Measurements from ENCODE around the gene CDK5RAP1.

CDK5RAP1 gene

DNA sequence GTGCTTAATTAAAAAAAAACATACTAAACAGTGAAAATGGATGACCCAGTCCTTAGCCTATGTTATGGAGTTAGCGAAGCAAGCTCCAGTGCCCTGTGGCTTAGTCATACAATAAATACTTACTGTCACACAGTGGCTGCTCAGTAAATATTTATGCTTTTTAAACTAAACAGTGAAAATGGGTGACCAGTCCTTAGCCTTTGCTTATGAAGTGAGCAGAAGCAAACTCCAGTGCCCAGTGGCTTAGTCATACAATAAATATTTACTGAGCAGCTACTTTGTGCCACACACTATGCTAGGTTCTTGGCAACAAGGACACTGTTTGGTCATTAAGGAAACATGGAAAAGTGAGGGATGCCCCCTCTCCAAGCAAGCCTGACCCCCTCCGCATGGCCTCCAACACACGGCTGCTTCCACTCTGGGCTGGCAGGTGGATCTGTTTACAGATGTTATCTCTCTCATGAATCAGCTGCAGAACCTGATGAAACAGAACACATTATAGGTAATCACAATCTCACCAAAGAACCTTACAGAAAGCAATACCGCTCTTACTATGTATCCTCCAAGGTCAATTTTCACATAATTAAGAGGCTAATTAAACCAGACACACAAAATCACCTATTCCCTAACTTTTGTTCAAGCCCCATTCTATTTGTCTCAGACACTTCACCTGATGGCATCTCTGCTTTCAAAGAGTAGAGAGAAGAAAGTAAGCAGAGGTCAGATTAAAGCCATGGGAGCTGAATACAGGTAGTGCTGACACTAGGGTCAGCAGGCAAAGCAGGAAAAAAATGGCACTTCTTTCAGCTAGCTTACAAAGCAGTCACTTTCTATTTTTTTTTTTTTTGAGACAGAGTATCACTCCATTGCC, 27.3 kb downstream of the CDK5RAP1 start:
- no peak for DNase-seq

DNA sequence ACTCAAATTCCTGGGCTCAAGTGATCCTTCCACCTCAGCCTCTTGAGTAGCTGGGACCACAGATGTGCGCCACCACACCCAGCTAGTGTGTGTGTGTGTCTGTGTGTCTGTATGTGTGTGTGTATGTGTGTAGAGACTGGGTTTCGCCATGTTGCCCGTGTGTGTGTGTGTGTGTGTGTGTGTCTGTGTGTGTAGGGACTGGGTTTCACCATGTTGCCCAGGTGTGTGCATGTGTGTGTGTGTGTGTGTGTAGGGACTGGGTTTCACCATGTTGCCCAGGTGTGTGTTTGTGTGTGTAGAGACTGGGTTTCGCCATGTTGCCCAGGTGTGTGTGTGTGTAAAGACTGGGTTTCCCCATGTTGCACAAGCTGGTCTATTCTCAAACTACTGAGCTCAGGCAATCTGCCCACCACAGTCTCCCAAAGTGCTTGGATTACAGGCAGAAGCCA, 28.3 kb downstream of the CDK5RAP1 start:
- no peak for DNase-seq

DNA sequence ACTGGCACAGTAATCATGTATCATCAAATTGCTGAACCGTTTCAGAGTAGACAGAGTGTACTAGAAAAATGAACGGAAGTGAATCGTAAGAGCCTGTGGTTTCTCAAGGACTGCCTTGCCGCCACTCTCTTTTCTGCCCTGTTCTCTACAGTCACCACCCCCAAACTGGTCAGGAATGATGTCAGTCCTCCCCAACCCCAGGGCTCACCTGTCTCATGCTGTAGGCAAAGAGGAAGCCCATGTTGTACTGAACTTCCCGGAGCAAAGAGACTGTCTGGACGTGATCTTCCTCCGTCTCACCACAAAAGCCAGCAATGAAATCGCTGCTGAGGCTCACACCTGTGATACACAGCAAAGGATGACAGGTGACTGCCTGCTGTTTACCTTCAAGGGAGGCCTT, 31.0 kb downstream of the CDK5RAP1 start:
- DNase-seq = no peak

DNA sequence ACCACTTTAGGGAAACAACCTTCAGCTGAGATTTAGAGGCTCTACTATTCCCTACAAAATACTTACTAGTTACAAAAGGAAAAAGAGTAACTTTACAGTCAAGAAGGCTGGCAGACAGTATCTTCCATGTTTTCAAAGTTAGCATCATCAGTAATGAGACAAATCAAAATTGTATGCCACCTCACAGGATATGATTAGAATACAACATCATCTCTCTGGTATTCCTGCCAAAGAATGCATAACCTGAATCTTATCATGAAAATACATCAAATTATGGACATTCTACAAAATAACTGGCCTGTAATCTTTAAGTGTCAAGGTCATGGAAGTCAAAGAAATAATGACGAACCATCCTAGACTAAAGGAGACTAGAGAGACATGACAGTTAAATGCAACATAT, 38.4 kb downstream of the CDK5RAP1 start:
- DNase-seq = no peak

DNA sequence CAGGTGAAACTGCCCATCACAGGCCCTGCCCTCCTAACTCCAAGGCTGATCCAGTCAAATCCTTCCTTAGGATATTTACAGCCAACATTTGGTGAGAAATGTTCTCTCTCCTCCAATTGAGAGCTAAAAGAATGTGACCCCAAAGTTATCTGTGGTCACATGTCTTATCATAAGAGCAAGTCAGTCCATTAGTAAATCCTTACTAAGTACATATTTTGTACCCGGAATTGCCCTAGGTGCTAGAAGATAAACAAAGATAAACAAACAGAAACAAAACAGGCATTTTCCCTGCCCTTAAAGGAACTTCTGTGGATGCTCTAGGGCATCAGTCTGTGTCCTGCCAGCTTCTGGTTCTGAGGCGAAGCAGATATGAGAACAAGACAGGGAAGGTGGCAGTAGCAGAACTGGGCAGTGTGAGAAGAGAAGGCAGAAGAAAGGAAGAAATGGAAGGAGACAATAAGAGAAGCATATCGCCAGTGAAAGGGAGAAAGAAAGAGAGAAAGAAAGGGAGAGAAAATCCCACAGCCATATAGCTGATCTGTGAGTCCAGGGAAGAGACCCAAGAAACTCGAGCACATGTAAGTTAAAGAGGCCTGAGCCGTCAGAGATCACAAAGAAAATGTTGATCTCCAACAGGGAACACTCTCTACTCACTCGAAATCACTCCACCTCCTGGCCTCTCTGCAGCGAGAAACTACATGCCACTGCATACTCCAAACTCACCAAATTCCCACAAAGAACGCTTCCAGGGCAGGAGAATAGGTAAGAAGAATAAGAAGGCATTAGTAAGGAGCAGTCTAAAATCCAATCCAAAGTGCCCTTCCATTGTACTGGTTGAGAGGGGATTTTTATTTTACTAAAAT, 41.7 kb downstream of the CDK5RAP1 start:
- DNase-seq = no peak

DNA sequence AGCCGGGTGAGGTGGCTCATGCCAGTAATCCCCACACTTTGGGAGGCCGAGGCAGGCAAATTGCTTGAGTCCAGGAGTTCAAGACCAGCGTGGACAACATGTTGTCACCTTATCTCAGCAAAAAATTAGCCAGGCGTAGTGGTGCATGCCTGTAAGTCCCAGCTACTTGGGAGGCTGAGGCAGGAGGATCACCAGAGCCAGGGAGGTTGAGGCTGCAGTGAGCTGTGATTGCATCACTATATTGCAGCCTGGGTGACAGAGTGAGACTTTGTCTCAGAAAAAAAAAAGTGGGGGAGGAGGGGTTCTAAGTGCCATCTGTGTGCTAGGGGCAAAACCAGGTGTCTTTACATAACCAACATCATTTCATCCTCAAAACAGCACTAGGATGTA, 48.3 kb downstream of the CDK5RAP1 start:
- no peak for DNase-seq

DNA sequence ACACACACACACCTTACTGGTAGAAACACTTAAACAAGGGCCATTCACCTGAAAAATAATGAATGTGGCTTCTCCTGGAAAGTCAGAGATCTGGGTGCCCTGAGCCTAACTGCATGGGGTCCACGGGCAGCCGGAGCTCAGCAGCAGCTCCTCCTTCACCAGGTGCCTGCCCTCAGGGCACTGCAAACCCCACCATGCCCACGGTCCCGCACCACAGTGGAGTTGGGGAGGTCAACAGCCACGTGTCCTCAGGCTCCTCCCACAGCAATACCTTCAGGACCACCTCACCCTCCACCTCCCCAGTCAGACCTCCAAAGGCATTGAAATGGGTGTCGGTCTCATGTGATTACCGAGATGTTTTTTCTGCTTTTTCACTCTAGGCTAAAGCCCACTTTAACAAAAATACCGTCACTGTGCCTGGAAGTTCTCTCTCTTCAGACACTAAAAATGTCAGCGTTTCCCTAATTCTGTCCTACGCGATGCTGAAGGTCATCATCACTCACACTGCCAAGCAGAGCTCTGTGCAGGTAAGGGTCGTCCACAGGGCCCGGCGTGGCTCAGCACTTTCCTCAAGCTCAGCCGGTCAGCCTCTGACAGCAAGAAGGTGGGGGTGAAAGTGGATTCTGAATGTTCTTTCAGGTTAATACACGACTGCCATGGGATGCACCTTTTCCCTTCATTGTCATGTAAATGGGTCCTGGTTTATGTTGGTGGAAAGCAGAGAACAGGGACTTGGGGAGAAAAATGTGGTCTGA, 48.9 kb downstream of the CDK5RAP1 start:
- no peak for DNase-seq

DNA sequence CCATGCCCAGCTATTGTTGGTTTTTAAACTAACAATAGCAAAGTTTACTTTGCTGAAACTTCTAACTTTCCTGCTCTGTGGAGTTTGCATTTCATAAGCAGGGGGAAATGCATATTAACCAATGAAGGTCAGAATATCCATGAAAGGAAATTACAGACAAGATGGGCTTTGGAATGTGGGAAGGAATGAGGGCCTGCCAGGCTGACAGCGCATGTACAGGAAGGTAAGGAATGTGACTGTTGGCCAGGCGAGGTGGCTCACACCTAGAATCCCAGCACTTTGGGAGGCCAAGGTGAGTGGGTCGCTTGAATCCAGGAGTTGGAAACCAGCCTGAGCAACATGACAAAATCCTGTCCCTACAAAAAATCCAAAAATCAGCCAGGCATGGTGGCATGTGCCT, 49.6 kb downstream of the CDK5RAP1 start:
- DNase-seq = no peak

DNA sequence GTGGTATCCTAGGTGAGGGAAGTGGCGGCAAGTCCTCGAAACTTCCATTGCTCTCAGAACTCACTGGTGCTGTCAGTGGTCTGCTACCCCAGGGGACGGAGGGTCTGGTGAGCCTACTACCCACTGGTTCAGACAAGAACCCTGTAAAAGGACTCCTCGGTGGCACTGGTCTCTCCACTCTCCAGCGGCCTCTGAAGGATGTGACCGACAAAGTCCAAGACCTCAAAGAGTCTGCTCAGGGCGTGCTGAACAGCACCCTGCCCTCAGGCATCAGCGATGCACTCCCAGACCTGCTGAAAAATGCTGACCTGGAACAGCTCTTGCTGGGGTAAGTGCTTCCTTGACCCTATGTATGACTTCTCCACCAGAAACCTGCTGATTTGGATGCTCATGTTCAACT, 51.8 kb downstream of the CDK5RAP1 start:
- DNase-seq = no peak

DNA sequence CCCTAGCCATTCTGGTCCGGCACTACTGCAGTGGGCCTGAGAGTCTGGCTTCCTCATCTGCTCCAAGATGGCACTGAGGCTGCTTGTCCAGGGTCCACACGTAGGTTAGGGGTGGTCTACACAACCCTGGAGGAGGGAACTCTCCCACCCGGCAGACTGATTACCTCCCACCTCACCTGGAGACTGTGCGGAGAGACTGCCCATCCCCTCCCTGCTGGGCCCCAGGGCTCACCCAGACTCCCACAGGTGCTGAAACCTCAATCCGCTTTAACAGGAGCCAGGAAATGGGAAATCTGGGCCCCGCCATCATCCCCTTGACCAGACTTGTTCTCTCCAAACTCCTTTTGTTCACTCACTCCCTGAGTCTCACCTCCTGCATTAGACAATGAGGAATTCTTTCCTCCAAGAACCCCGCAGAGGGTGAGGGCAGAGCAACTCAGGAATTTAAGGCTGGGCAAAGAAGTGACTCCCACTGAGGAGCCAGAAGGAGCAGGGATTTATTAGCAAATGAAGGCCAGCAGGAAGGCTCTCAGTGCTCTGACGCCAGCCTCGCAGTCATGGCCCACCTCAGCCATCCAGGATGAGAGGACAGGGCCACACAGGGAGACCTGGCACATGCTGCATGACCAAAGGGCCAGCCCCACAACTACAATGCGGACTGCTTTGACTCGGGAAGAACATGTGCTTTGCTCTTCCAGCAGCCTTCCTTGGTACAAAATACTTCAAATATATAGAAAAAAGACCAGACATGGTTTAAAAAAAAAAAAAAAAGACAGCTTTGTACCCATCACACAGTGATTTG, 53.0 kb downstream of the CDK5RAP1 start:
- no peak for DNase-seq

DNA sequence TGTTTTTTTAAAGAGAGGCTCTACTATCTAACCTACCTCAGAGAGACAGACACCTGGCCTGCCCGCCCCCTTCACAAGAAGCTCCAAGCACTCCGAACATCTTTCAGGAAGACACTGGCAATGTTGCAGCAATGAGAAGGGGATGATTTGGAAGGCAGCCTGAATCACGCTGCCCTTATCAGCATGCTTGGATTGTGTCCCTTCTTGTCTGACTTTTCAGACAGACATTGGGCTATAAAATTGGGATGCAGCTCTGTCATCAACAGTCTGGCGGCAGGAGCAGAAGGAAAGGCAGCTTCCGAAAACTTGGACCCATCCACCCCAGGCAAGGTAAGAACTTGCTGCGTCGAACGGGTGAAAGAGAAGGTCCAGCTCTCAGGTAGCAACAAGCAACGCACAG, 56.0 kb downstream of the CDK5RAP1 start:
- no peak for DNase-seq

DNA sequence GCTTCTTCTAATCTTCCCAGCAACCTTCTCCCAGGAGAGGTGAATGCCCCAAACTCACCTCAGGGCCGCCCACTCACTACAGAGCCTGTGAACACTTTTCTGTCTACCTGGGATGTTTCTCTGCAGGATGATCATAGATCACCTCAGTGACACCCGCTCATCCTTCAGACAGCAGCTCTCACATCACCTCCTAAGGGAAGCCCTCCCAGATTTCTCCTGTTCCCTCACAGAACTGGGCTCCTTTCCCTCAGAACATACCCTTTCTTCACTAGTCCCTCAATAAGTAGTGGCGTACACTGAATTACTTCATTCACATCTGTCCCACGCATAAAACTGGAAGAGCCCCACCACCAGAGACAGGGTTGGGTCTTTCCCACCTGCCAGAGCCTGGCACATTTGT, 57.8 kb downstream of the CDK5RAP1 start:
- no peak for DNase-seq

DNA sequence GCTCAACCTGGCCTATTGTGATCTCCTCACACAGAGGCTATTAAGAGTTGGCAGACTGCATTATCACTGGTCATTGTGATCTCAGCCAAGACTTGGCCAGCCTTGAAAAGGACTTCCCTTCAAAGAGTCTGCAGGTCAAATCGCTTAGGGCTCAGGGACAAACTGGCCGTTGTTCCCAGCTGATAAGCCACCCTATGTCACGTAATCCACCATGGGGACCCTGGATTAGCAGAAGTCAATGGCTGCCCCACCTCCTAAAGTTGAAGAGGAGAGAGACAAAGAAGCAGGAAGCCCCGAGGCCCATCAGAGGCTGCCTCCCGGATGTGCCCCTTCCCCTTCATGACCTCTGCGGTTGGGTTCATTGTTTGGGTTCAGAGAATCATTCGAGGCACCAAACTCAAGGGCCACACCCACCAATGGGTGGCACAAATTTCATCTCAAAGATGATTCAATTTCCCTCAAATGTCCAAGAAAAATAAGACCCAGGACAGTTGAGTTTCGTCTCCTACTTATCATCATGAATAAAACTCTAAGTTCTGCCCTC, 61.7 kb downstream of the CDK5RAP1 start:
- no peak for DNase-seq

DNA sequence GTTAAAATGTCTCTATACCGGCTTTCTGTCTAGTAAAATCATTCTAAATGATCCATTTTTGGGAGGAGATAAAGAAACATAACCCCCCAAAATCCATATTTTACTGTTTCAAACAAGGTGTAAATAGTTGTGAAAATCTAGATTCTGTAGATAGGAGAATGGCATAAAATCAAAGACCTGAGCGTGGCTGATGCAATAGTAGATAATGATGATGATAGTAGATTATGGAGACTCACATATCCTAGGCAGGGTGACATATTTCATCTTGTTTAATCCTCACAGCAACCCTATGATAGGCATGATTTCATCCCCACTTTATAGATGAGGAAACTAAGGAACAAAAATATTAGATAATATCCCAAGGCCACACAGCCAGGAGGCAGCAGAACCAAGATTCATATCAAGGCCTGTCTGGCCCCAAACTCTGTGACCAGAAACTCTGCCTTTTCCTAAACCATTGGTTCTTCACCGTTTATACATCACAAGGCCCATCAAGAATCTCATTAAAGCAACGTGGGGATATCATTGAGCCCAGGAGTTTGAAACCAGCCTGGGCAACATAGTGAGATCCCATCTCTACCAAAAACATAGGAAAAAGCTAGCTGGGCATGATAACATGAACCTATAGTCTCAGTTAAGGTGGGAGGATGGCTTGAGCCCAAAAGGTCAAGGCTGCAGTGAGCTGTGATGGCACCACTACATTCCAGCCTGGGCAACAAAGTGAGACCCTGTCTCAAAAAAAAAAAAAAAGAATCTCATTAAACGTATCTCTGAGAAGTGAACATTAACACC, 62.7 kb downstream of the CDK5RAP1 start:
- DNase-seq = no peak

DNA sequence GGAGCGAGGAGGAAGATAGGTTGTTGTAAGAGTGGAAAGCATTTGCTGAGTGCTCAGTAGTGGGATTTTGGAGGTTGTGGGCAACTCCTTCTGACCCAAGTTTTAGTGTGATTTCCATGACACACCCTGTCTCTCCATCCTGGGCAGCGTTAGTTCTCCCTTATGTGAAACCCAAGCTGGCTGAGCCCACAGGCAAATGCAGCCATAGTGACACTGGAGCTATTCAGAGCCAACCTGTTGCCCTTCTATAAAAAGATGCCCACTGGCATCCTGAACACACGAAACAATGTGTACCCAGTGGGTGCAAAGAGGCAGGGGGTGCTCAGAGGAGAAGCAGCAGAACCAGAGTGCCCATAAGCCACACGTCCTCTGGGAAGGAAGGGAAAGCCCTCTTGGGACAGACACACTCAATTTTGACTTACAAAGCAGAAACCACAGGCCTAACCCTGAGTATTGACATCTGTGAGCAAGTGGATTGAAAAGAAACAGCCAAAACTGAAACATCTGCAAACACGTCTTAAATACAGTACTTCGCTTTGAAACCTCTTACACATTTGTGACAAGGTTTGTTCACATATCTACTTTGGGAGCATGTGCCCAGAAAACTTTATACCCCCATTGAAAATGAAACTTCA, 63.7 kb downstream of the CDK5RAP1 start:
- no peak for DNase-seq

DNA sequence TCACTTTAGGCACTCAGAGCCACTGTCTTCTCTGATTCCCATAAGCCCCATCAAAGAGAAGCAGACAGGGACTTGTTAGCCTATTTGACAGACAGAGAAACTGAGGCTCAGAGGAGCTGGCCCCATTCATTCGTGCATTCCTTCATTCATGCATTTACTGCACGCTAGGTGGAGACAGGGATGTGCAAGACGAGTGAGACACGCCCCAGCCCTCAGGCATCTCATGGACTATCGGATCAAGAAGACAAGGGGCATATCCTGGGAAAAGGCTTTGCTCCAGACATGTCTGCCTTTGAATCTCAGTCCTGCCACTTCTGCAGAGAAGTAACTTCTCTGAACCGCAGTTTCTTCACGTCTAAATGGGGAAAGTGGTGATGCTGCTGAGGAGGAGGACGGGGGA, 64.2 kb downstream of the CDK5RAP1 start:
- no peak for DNase-seq

DNA sequence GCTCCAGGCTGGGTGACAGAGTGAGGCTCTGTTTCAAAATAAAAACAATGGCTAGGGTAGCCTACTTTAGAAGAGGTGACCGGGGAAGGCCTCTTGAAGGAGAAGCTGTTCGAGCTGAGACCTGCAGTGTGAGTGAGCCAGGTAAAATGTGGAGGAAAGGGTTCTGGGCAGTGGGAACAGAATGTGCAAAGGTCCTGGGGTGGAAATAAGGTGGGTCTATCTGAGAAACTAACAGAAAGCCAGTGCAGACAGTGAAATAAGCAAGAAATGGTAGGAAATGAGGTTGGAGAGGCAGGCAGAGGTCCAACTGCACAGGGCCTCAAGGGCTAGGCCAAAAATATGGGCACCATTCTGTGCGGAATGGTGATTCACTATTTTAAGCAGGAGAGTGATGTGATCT, 64.9 kb downstream of the CDK5RAP1 start:
- DNase-seq = no peak

DNA sequence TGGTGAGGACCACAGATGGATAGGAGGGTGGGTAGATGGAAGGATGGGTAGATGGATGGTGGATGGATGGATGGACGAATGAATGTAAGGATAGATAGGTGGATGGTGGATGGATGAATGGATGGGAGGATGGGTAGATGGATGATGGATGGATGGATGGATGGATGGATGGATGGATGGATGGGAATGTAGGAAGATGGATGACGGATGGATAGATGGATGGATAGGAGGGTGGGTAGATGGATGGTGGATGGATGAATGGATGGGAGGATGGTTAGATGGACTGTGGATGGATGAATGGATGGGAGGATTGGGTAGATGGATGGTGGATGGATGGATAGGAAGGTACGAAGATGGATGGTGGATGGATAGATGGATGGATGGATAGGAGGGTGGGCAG, 67.2 kb downstream of the CDK5RAP1 start:
- no peak for DNase-seq

DNA sequence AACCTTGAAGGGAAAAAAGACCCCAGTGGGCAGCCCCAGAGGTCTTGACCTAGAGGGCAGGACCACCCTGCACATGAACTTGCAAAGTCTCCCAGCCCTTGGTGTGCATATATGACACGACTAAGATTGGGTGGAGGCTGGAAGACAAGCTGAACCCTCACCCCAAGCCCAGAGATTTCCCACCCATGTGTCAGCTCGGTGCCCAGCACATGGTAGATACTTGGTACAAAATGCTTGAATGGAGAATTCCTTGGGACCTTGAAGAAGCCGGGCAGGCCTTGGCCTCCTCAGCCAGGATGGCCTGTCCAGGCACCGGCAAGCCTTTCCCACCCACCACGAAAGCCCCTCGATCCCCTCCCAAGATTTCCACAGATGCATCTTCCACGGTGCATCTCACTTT, 67.7 kb downstream of the CDK5RAP1 start:
- no peak for DNase-seq

DNA sequence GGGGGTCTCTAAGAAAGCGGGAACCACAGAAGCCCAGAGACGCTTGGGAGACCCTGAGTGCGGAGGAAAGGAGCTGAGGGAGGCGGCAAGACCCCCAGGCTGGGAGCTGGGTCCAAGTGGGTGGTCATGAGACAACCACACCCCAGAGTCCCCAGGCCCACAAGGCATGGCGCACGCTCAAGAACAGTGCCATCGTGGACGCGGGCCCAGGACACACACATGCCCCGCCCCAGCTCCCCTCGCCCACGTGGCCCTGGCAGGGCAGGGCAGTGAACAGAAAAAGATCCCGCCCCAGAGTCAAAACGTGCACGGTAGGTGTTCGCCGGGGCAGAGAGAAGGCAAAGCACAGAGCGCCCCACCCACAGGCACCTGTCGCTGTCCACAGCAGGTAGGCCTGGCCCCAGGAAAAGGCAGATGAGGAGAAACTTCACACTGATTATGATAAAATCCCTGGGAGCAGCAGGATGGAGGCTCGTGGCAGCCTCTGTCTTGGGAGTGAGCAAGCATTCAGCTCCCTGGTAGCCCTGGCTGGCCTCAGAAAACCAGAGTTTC, 68.3 kb downstream of the CDK5RAP1 start:
- no peak for DNase-seq

Data from NCI-H2171 (cell line).